ENCODE measurements around the gene KIAA1958. TPM values are rescaled to one million over a fixed set of nuclear protein-coding genes. Genes with fewer than 3 reads are reported as not detected.

KIAA1958 gene
- total and polyA plus RNA-seq, 2 experiments from 2014 or later = 9.4 to 41.7 TPM

DNA sequence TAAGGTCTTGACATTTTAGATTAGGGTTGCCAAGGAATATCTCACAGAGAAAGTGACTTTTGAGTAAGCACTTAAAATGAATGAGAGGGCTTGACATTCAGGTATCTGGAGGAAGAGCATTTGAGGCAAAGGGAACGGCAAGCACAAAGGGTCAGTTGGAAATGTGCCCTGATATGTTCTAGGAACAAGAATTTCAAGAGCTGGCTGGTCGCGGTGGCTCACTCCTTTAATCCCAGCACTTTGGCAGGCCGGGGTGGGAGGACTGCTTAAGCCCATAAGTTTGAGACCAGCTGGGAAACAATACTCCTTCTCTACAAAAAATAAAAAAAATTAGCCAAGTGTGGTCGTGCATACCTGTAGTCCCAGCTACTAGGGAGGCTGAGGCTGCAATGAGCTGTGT lies 16.5 kb downstream of the KIAA1958 start:
- Histone ChIP-seq H3K4me3 (no peak overlapping the region), H3K27ac (ENCODE audit: low read depth) (no peak overlapping the region), H3K9me2 (ENCODE audit: insufficient read depth) (no peaks in the 10 kb centered on the region), H3K36me3 (ENCODE audit: insufficient read depth) (no peaks in the 10 kb centered on the region), H3K79me2 (replicated peaks; ENCODE audit: insufficient read depth) (peaks cover 98% of the 10 kb centered on the region), H3F3A (replicated peaks; ENCODE audit: low read depth) (no peaks in the 10 kb centered on the region), H4K20me1 (replicated peaks; ENCODE audit: insufficient read depth) (peaks cover 5% of the 10 kb centered on the region), H3K4me1 (ENCODE audit: insufficient read depth) (peaks cover 18% of the 10 kb centered on the region; the same call in 1 of the 2 replicates), H2AFZ (no peak overlapping the region), H3K27me3 (ENCODE audit: insufficient read depth) (no peaks in the 10 kb centered on the region), H3K4me2 (no peak overlapping the region)
- no peaks in the 10 kb centered on the region for H3K27me3 Mint-ChIP-seq (ENCODE audit: insufficient read depth, low read depth, poor library complexity)
- no peak for TF ChIP-seq STAT1 (IDR thresholded peaks at IDR 0.05; ENCODE audit: unreplicated experiment)
- no peak for TF ChIP-seq EZH2phosphoT487 (IDR thresholded peaks at IDR 0.05; ENCODE audit: unreplicated experiment)
- TF ChIP-seq, protein P1, sequence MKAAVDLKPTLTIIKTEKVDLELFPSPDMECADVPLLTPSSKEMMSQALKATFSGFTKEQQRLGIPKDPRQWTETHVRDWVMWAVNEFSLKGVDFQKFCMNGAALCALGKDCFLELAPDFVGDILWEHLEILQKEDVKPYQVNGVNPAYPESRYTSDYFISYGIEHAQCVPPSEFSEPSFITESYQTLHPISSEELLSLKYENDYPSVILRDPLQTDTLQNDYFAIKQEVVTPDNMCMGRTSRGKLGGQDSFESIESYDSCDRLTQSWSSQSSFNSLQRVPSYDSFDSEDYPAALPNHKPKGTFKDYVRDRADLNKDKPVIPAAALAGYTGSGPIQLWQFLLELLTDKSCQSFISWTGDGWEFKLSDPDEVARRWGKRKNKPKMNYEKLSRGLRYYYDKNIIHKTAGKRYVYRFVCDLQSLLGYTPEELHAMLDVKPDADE (IDR thresholded peaks at IDR 0.05) = no peak
- no peak for TF ChIP-seq CREB1 (CRISPR knock-in tag; IDR thresholded peaks at IDR 0.05; ENCODE audit: low read depth)
- TF ChIP-seq, protein P2, sequence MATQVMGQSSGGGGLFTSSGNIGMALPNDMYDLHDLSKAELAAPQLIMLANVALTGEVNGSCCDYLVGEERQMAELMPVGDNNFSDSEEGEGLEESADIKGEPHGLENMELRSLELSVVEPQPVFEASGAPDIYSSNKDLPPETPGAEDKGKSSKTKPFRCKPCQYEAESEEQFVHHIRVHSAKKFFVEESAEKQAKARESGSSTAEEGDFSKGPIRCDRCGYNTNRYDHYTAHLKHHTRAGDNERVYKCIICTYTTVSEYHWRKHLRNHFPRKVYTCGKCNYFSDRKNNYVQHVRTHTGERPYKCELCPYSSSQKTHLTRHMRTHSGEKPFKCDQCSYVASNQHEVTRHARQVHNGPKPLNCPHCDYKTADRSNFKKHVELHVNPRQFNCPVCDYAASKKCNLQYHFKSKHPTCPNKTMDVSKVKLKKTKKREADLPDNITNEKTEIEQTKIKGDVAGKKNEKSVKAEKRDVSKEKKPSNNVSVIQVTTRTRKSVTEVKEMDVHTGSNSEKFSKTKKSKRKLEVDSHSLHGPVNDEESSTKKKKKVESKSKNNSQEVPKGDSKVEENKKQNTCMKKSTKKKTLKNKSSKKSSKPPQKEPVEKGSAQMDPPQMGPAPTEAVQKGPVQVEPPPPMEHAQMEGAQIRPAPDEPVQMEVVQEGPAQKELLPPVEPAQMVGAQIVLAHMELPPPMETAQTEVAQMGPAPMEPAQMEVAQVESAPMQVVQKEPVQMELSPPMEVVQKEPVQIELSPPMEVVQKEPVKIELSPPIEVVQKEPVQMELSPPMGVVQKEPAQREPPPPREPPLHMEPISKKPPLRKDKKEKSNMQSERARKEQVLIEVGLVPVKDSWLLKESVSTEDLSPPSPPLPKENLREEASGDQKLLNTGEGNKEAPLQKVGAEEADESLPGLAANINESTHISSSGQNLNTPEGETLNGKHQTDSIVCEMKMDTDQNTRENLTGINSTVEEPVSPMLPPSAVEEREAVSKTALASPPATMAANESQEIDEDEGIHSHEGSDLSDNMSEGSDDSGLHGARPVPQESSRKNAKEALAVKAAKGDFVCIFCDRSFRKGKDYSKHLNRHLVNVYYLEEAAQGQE (IDR thresholded peaks at IDR 0.05; ENCODE audit: unreplicated experiment) = no peak
- no peak for TF ChIP-seq JUNB (IDR thresholded peaks at IDR 0.05; ENCODE audit: unreplicated experiment)
- TF ChIP-seq EZH2 (IDR thresholded peaks at IDR 0.05; ENCODE audit: low read depth, unreplicated experiment) = no peak
- TF ChIP-seq ZNF331 (CRISPR knock-in tag; IDR thresholded peaks at IDR 0.05; ENCODE audit: low read depth) = no peak
- ATAC-seq = no peak
- peak overlapping the region; percentile 29; the same call in 1 of the 2 replicates for H3K27ac Mint-ChIP-seq
- H3K4me1 Mint-ChIP-seq = peaks cover 25% of the 10 kb centered on the region
- no peak for DNase-seq (ENCODE audit: low spot score)
- H3K4me3 Mint-ChIP-seq = no peak overlapping the region
- H3K36me3 Mint-ChIP-seq (ENCODE audit: low read depth) = peaks cover 5% of the 10 kb centered on the region; the same call in 1 of the 3 replicates
- H3K9me3 Mint-ChIP-seq = no peaks in the 10 kb centered on the region

DNA sequence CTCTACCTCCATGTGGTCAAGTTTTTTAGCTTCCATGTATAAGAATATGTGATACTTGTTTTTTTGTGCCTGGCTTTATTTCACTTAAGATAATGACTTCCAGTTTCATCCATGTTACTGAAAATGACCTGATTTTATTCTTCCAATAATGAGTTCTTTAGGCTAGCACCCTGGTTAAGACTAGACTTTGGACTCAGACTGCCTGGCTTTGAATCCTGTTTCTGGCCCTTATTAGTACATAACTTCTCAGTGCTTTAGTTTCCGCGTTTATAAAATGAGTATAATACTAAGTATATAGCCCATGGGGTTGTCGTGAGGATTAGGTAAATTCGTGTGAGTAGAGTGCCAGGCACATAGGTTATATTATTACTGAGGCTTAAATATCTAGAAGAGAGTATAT lies 18.5 kb downstream of the KIAA1958 start:
- no peak overlapping the region for H3K4me3 Mint-ChIP-seq
- peaks cover 29% of the 10 kb centered on the region for H3K4me1 Mint-ChIP-seq
- Histone ChIP-seq H3K36me3 (ENCODE audit: insufficient read depth) (no peaks in the 10 kb centered on the region), H3K79me2 (replicated peaks; ENCODE audit: insufficient read depth) (peaks cover 98% of the 10 kb centered on the region), H3K4me3 (no peak overlapping the region), H2AFZ (no peak overlapping the region), H4K20me1 (replicated peaks; ENCODE audit: insufficient read depth) (peaks cover 15% of the 10 kb centered on the region), H3F3A (replicated peaks; ENCODE audit: low read depth) (no peaks in the 10 kb centered on the region), H3K4me2 (no peak overlapping the region), H3K27me3 (ENCODE audit: insufficient read depth) (no peaks in the 10 kb centered on the region), H3K9me2 (ENCODE audit: insufficient read depth) (no peaks in the 10 kb centered on the region), H3K4me1 (ENCODE audit: insufficient read depth) (peaks cover 30% of the 10 kb centered on the region), H3K27ac (ENCODE audit: low read depth) (peak overlapping the region; percentile 51; the same call in 1 of the 2 replicates)
- ATAC-seq = no peak
- no peak overlapping the region for H3K27ac Mint-ChIP-seq
- no peaks in the 10 kb centered on the region for H3K27me3 Mint-ChIP-seq (ENCODE audit: insufficient read depth, low read depth, poor library complexity)
- no peaks in the 10 kb centered on the region for H3K9me3 Mint-ChIP-seq
- TF ChIP-seq JUNB (IDR thresholded peaks at IDR 0.05; ENCODE audit: unreplicated experiment) (no peak), POLR2AphosphoS5 (IDR thresholded peaks at IDR 0.05; ENCODE audit: low read depth) (no peak), ZNF114 (CRISPR knock-in tag; IDR thresholded peaks at IDR 0.05) (no peak), NANOG (IDR thresholded peaks at IDR 0.05; ENCODE audit: borderline replicate concordance) (no peak), ZNF331 (CRISPR knock-in tag; IDR thresholded peaks at IDR 0.05; ENCODE audit: low read depth) (no peak), STAT1 (IDR thresholded peaks at IDR 0.05; ENCODE audit: unreplicated experiment) (no peak), EZH2 (IDR thresholded peaks at IDR 0.05; ENCODE audit: low read depth, unreplicated experiment) (no peak)
- TF ChIP-seq, protein P2 (IDR thresholded peaks at IDR 0.05; ENCODE audit: unreplicated experiment) = no peak
- TF ChIP-seq, protein P3, sequence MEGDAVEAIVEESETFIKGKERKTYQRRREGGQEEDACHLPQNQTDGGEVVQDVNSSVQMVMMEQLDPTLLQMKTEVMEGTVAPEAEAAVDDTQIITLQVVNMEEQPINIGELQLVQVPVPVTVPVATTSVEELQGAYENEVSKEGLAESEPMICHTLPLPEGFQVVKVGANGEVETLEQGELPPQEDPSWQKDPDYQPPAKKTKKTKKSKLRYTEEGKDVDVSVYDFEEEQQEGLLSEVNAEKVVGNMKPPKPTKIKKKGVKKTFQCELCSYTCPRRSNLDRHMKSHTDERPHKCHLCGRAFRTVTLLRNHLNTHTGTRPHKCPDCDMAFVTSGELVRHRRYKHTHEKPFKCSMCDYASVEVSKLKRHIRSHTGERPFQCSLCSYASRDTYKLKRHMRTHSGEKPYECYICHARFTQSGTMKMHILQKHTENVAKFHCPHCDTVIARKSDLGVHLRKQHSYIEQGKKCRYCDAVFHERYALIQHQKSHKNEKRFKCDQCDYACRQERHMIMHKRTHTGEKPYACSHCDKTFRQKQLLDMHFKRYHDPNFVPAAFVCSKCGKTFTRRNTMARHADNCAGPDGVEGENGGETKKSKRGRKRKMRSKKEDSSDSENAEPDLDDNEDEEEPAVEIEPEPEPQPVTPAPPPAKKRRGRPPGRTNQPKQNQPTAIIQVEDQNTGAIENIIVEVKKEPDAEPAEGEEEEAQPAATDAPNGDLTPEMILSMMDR (conservative IDR thresholded peaks at IDR 0.05; ENCODE audit: low read depth in 2 of 2) = no peak
- TF ChIP-seq, protein P1 (IDR thresholded peaks at IDR 0.05) = no peak
- H3K36me3 Mint-ChIP-seq (ENCODE audit: low read depth) = no peaks in the 10 kb centered on the region
- no peak for DNase-seq (ENCODE audit: low spot score)
